ENCODE results near the gene CYP2C8. TPM values are rescaled to one million over a fixed set of nuclear protein-coding genes. Genes with fewer than 3 reads are reported as not detected.
"Not testable (repeated sequence)": the region's sequence is repeated elsewhere in the genome, so short reads cannot be mapped to it uniquely, and the experiment has no call there.

The CYP2C8 gene
- total and polyA plus RNA-seq, 2 donors (not counting 3 experiments of a cell fraction or from before 2014, with no cell fraction given): 0.06 TPM; not detected in 1

DNA sequence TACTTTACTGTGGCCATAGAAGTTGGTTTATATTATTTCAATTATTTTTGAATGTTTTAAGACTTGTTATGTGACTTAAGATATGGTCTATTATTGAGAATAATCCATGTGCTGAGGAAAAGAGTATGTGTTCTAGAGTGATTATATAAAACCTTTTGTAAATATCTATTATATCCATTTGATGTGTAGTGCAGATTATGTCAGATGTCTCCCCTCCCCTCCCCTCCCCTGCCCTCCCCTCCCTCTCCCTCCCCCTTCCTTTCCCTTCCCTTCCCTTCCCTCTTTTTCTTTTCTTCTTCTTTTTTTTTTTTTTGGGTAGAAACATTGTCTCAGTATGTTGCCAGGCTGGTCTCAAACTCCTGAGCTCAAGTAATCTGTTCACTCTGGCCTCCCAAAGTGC, 8.3 kb upstream of the CYP2C8 start:
- CTCF ChIA-PET: no interaction called here
- dilution Hi-C loops (cut with MboI; ENCODE audit: extremely low pct_ligation_motif_present, low sequenced_read_pairs): no loop called here
- DNase-seq (ENCODE audit: low read depth, low spot score) (no peak), FAIRE-seq (no peak)
- Histone ChIP-seq H3K4me3 (replicated peaks in 1 of 3; ENCODE audit: insufficient read depth in 1 of 3, low read depth in 1 of 3, low read length in 3 of 3) (no peak overlapping the region), H3K4me1 (ENCODE audit: control insufficient read depth, extremely low read depth, insufficient read depth, low read length) (no peaks in the 10 kb centered on the region), H3K9me1 (replicated peaks; ENCODE audit: control insufficient read depth, extremely low read depth, insufficient read depth, low read length) (no peaks in the 10 kb centered on the region), H3K4me2 (ENCODE audit: insufficient read depth, low read length) (no peak overlapping the region), H3K79me2 (ENCODE audit: control insufficient read depth, insufficient read depth, low read length) (no peaks in the 10 kb centered on the region), H3K9me3 (replicated peaks; ENCODE audit: control insufficient read depth, insufficient read depth, low read length) (no peaks in the 10 kb centered on the region), H3K36me3 (ENCODE audit: control insufficient read depth in 2 of 2, extremely low read depth in 1 of 2, insufficient read depth in 2 of 2, low read length in 2 of 2) (no peaks in the 10 kb centered on the region), H3K27ac (ENCODE audit: insufficient read depth, low read depth, low read length) (no peak overlapping the region), H3K27me3 (ENCODE audit: control insufficient read depth in 2 of 2, insufficient read depth in 2 of 2, low read length in 2 of 2) (no peaks in the 10 kb centered on the region), H3K9ac (replicated peaks; ENCODE audit: extremely low read depth, insufficient read depth, low read length) (no peak overlapping the region), H4K20me1 (replicated peaks; ENCODE audit: control insufficient read depth, extremely low read depth, insufficient read depth, low read length) (no peaks in the 10 kb centered on the region), H2AFZ (ENCODE audit: low read depth, low read length) (no peak overlapping the region)
- intact Hi-C loops (cut with micrococcal nuclease): no loop called here
- no peak for TF ChIP-seq GATA2 (IDR thresholded peaks at IDR 0.05; ENCODE audit: insufficient read depth, insufficient read length, low read depth, low read length)
- TF ChIP-seq MYC (IDR thresholded peaks at IDR 0.05; ENCODE audit: low read depth, low read length): no peak
- BruUV-seq (replicated peaks): no TSS peak
- POLR2A ChIA-PET: no interaction called here

DNA sequence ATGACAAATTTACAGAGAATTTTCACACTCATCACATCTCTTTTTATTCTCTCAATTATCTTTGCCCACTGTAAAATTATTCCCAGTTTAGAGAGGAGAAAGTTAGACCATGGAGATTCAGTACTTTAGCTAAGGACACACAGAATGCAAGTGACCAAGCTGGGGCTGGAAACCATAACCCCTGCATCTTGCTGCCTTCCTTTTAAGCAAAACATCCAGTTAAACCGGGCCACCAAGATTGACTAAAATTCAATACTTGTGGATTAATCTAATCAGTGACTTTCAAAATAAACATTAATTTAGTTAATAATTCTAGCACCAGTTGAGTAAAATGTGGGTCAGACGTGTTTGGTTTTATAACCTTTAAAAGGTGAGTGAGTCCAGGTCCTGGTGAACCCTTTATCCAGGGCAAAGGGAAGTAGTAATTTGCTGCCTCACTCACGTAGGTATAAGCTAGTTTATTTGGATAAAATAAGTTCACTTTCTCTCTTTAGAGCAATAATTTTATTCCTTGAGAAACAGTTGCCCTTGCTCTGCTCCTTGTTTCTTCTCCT, 1.9 kb upstream of the CYP2C8 start:
- no peak overlapping the region for H3K9ac ChIP-seq (replicated peaks; ENCODE audit: extremely low read depth, insufficient read depth, low read length)
- H3K27ac ChIP-seq (ENCODE audit: insufficient read depth, low read depth, low read length): no peak overlapping the region
- ChIA-PET POLR2A (no interaction called here), CTCF (interaction anchor here (1.2 kb wide), 1 partner anchor 21 kb away, joined by 3 read pairs; no protein-coding TSS in a partner anchor)
- no peak for DNase-seq (ENCODE audit: low read depth, low spot score)
- dilution Hi-C loops (cut with MboI; ENCODE audit: extremely low pct_ligation_motif_present, low sequenced_read_pairs) (no loop called here), intact Hi-C loops (cut with micrococcal nuclease) (no loop called here)
- no peaks in the 10 kb centered on the region for H3K27me3 ChIP-seq (ENCODE audit: control insufficient read depth in 2 of 2, insufficient read depth in 2 of 2, low read length in 2 of 2)
- no peaks in the 10 kb centered on the region for H3K36me3 ChIP-seq (ENCODE audit: control insufficient read depth in 2 of 2, extremely low read depth in 1 of 2, insufficient read depth in 2 of 2, low read length in 2 of 2)
- H3K9me3 ChIP-seq (replicated peaks; ENCODE audit: control insufficient read depth, insufficient read depth, low read length): no peaks in the 10 kb centered on the region
- H3K4me2 ChIP-seq (ENCODE audit: insufficient read depth, low read length): no peak overlapping the region
- no peak for FAIRE-seq
- no peak overlapping the region for H2AFZ ChIP-seq (ENCODE audit: low read depth, low read length)
- no peaks in the 10 kb centered on the region for H4K20me1 ChIP-seq (replicated peaks; ENCODE audit: control insufficient read depth, extremely low read depth, insufficient read depth, low read length)
- no TSS peak for BruUV-seq (replicated peaks)
- H3K4me3 ChIP-seq (replicated peaks in 1 of 3; ENCODE audit: insufficient read depth in 1 of 3, low read depth in 1 of 3, low read length in 3 of 3): no peak overlapping the region
- H3K9me1 ChIP-seq (replicated peaks; ENCODE audit: control insufficient read depth, extremely low read depth, insufficient read depth, low read length): no peaks in the 10 kb centered on the region
- no peaks in the 10 kb centered on the region for H3K79me2 ChIP-seq (ENCODE audit: control insufficient read depth, insufficient read depth, low read length)
- TF ChIP-seq, protein P1, sequence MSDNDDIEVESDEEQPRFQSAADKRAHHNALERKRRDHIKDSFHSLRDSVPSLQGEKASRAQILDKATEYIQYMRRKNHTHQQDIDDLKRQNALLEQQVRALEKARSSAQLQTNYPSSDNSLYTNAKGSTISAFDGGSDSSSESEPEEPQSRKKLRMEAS (IDR thresholded peaks at IDR 0.05; ENCODE audit: insufficient read depth, insufficient read length): no peak
- TF ChIP-seq MYC (IDR thresholded peaks at IDR 0.05; ENCODE audit: low read depth, low read length) (no peak), POLR2AphosphoS5 (IDR thresholded peaks at IDR 0.05; ENCODE audit: insufficient read depth, low read depth, low read length) (no peak), POLR2A (IDR thresholded peaks at IDR 0.05; ENCODE audit: low read depth, low read length) (no peak), FOS (IDR thresholded peaks at IDR 0.05; ENCODE audit: borderline replicate concordance, insufficient read depth, low read length) (no peak), JUN (IDR thresholded peaks at IDR 0.05; ENCODE audit: borderline replicate concordance, insufficient read depth, insufficient read length, low read depth) (no peak), EZH2 (IDR thresholded peaks at IDR 0.05; ENCODE audit: borderline replicate concordance, low read depth, low read length, severe bottlenecking) (no peak), GATA2 (IDR thresholded peaks at IDR 0.05; ENCODE audit: insufficient read depth, insufficient read length, low read depth, low read length) (no peak)
- TF ChIP-seq, protein P2, sequence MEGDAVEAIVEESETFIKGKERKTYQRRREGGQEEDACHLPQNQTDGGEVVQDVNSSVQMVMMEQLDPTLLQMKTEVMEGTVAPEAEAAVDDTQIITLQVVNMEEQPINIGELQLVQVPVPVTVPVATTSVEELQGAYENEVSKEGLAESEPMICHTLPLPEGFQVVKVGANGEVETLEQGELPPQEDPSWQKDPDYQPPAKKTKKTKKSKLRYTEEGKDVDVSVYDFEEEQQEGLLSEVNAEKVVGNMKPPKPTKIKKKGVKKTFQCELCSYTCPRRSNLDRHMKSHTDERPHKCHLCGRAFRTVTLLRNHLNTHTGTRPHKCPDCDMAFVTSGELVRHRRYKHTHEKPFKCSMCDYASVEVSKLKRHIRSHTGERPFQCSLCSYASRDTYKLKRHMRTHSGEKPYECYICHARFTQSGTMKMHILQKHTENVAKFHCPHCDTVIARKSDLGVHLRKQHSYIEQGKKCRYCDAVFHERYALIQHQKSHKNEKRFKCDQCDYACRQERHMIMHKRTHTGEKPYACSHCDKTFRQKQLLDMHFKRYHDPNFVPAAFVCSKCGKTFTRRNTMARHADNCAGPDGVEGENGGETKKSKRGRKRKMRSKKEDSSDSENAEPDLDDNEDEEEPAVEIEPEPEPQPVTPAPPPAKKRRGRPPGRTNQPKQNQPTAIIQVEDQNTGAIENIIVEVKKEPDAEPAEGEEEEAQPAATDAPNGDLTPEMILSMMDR (IDR thresholded peaks at IDR 0.05; ENCODE audit: extremely low read depth in 1 of 2, insufficient read depth in 1 of 2, low read depth in 1 of 2, low read length in 2 of 2): no peak
- H3K4me1 ChIP-seq (ENCODE audit: control insufficient read depth, extremely low read depth, insufficient read depth, low read length): no peaks in the 10 kb centered on the region

DNA sequence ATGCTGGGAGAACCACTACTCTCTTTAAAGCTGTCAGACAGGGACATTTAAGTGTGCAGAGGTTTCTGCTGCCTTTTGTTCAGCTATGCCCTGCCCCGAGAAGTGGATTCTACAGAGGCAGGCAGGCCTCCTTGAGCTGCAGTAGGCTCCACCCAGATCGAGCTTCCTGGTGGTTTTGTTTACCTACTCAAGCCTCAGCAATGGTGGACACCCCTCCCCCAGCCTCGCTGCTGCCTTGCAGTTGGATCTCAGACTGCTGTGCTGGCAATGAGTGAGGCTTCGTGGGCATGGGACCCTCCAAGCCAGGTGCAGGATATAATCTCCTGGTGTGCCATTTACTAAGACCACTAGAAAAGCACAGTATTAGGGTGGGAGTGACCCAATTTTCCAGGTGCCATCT, 5.2 kb downstream of the CYP2C8 start:
- H3K79me2 ChIP-seq (ENCODE audit: control insufficient read depth, insufficient read depth, low read length); H3K27me3 ChIP-seq (ENCODE audit: control insufficient read depth in 2 of 2, insufficient read depth in 2 of 2, low read length in 2 of 2); H3K9ac ChIP-seq (replicated peaks; ENCODE audit: extremely low read depth, insufficient read depth, low read length); CTCF ChIA-PET; H3K4me1 ChIP-seq (ENCODE audit: control insufficient read depth, extremely low read depth, insufficient read depth, low read length); H3K27ac ChIP-seq (ENCODE audit: insufficient read depth, low read depth, low read length); H3K4me3 ChIP-seq (replicated peaks in 1 of 3; ENCODE audit: insufficient read depth in 1 of 3, low read depth in 1 of 3, low read length in 3 of 3); H2AFZ ChIP-seq (ENCODE audit: low read depth, low read length); FAIRE-seq; H3K36me3 ChIP-seq (ENCODE audit: control insufficient read depth in 2 of 2, extremely low read depth in 1 of 2, insufficient read depth in 2 of 2, low read length in 2 of 2); H3K9me1 ChIP-seq (replicated peaks; ENCODE audit: control insufficient read depth, extremely low read depth, insufficient read depth, low read length); dilution Hi-C loops (cut with MboI; ENCODE audit: extremely low pct_ligation_motif_present, low sequenced_read_pairs); BruUV-seq (replicated peaks); POLR2A ChIA-PET; H3K4me2 ChIP-seq (ENCODE audit: insufficient read depth, low read length); H3K9me3 ChIP-seq (replicated peaks; ENCODE audit: control insufficient read depth, insufficient read depth, low read length); DNase-seq (ENCODE audit: low read depth, low spot score); intact Hi-C loops (cut with micrococcal nuclease); H4K20me1 ChIP-seq (replicated peaks; ENCODE audit: control insufficient read depth, extremely low read depth, insufficient read depth, low read length): not testable (repeated sequence)
